Keratinocyte (primary cell): ENCODE results near the gene CARD9. TPM values are rescaled to one million over a fixed set of nuclear protein-coding genes. Genes with fewer than 3 reads are reported as not detected.

ENCODE experiments used
- DNase-seq: peaks from one replicate; pipeline ENCODE4 v3.0.0-alpha.2; 2011; ENCODE audit warnings: low read depth, missing footprints, low spot score
- FAIRE-seq: peaks from 2 replicates; lab custom pipeline; 2011; peaks lifted over from hg19 to GRCh38; lab: Jason Lieb, UNC
- H2AFZ ChIP-seq: 2 replicates; pipeline ENCODE4 v1.6.0; 2012; ENCODE audit warnings: low read length, control low read depth, inconsistent platforms; ENCODE audit not compliant: control insufficient read depth
- H3K27ac ChIP-seq: 2 replicates; pipeline ENCODE4 v1.5.1; 2011; ENCODE audit warnings: low read length; ENCODE audit not compliant: control insufficient read depth, insufficient read depth
- H3K27me3 ChIP-seq: 3 replicates; pipeline ENCODE4 v1.6.0; 2011; ENCODE audit warnings: low read length; ENCODE audit not compliant: control insufficient read depth, insufficient read depth; ENCODE audit errors: extremely low read depth
- H3K36me3 ChIP-seq, 2 experiments: 2 replicates in 1 of 2; 3 replicates in 1 of 2; pipeline ENCODE4 v1.5.1; 2011; ENCODE audit warnings: low read length in 2 of 2, mild to moderate bottlenecking in 1 of 2; ENCODE audit not compliant: control insufficient read depth in 2 of 2, insufficient read depth in 2 of 2; ENCODE audit errors: extremely low read depth in 1 of 2
- H3K4me1 ChIP-seq: 3 replicates; pipeline ENCODE4 v1.5.1; 2011; ENCODE audit warnings: low read length; ENCODE audit not compliant: control insufficient read depth, insufficient read depth; ENCODE audit errors: extremely low read depth
- H3K4me2 ChIP-seq: 3 replicates; pipeline ENCODE4 v1.6.0; 2011; ENCODE audit warnings: low read depth, low read length; ENCODE audit not compliant: control insufficient read depth, insufficient read depth; ENCODE audit errors: extremely low read depth
- H3K4me3 ChIP-seq, 3 experiments: fragments of 200-600 bp in 1 of 3; sonication (generic) in 1 of 3; 2 replicates in 2 of 3; 3 replicates in 1 of 3; pipeline ENCODE4 v1.5.1; 2011 to 2016; ENCODE audit warnings: low read length in 3 of 3, mild to moderate bottlenecking in 3 of 3, control low read depth in 2 of 3, inconsistent platforms in 1 of 3, low read depth in 1 of 3, mixed read lengths in 1 of 3, mixed run types in 1 of 3, moderate library complexity in 1 of 3; ENCODE audit not compliant: control insufficient read depth in 2 of 3, insufficient read depth in 2 of 3; ENCODE audit errors: extremely low read depth in 1 of 3
- H3K79me2 ChIP-seq: 2 replicates; pipeline ENCODE4 v1.6.0; 2012; ENCODE audit warnings: low read length; ENCODE audit not compliant: control insufficient read depth, insufficient read depth
- H3K9ac ChIP-seq: 3 replicates; pipeline ENCODE4 v1.6.0; 2011; ENCODE audit warnings: low read length; ENCODE audit not compliant: control insufficient read depth, insufficient read depth; ENCODE audit errors: extremely low read depth
- H3K9me1 ChIP-seq: 3 replicates; pipeline ENCODE4 v1.6.0; 2011; ENCODE audit warnings: low read length; ENCODE audit not compliant: control insufficient read depth, insufficient read depth; ENCODE audit errors: extremely low read depth
- H3K9me3 ChIP-seq: 2 replicates; pipeline ENCODE4 v1.5.1; 2012; ENCODE audit warnings: low read depth, low read length; ENCODE audit not compliant: control insufficient read depth
- H4K20me1 ChIP-seq: 3 replicates; pipeline ENCODE4 v1.6.0; 2011; ENCODE audit warnings: low read length; ENCODE audit not compliant: control insufficient read depth, insufficient read depth; ENCODE audit errors: extremely low read depth
- EZH2 ChIP-seq: IDR thresholded peaks from one replicate; pipeline ENCODE4 v1.6.1; 2012; ENCODE audit warnings: inconsistent platforms, mild to moderate bottlenecking, low read length, moderate library complexity
- dilution Hi-C: fragments of 300-500 bp; cut with MboI; formaldehyde crosslinking; loops from one replicate; pipeline ENCODE4 v1.7.0; 2020; ENCODE audit warnings: low sequenced_read_pairs; ENCODE audit not compliant: extremely low pct_ligation_motif_present
- polyA plus RNA-seq, 5 experiments: library from polyadenylated mRNA; depleted of rRNA in 3 of 5; stranded (reverse) in 3 of 5; stranded (forward) in 1 of 5; unstranded in 1 of 5; fragments of >200 nt; gene quantifications; 1 replicate in 1 of 5; 2 replicates in 3 of 5; 3 replicates in 1 of 5; pipeline versions ENCODE4 v1.2.1 to v1.2.3, GENCODE V29; 2011 to 2012; ENCODE audit warnings: missing spikeins in 2 of 5, low read depth in 1 of 5, low replicate concordance in 1 of 5
- TF ChIP-seq, protein P1 (sequence below), 3 experiments: IDR thresholded peaks in 1 of 3; conservative IDR thresholded peaks in 1 of 3; optimal IDR thresholded peaks in 1 of 3; 2 replicates in 2 of 3; 3 replicates in 1 of 3; pipeline versions ENCODE3 to v1.5.1; 2011; ENCODE audit warnings: low read length in 3 of 3, mild to moderate bottlenecking in 3 of 3, moderate library complexity in 2 of 3, control low read depth in 1 of 3, inconsistent platforms in 1 of 3; ENCODE audit not compliant: insufficient read depth in 2 of 3; ENCODE audit errors: extremely low read depth in 1 of 3

CARD9 gene
- polyA plus RNA-seq, 1 donor (not counting 4 experiments of a cell fraction or from before 2014, with no cell fraction given), result 0.07 TPM

DNA sequence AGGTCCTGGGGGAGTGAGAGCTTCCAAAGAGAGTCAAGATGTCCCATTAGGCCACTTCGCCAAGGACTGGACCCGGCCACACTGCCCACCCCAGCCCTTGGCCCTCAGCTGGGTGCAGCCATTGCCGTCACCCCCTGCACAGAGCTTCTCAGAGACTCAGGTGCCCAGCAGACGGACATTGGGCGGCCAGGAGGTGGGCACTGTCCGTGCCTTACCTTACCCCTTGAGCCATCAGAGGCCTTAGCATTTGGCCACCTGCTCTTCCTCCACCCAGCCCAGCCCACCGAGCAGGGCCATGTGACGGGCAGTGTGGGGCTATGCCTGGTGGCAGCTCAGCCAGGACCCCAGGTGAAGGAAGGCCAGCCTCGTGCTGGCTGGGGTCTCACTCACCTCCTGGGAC is 6.6 kb downstream of the CARD9 start:
- Histone ChIP-seq H4K20me1 (no peaks in the 10 kb centered on the region), H3K9ac (no peak overlapping the region), H2AFZ (no peak overlapping the region), H3K36me3 (peaks cover 0 to 1% of the 10 kb centered on the region in 2 experiments), H3K27ac (no peak overlapping the region), H3K4me2 (no peak overlapping the region), H3K4me3 (no peak overlapping the region), H3K27me3 (no peaks in the 10 kb centered on the region), H3K4me1 (peaks cover 12% of the 10 kb centered on the region), H3K79me2 (no peaks in the 10 kb centered on the region), H3K9me3 (no peaks in the 10 kb centered on the region), H3K9me1 (no peaks in the 10 kb centered on the region)
- dilution Hi-C loops, result no loop called here
- FAIRE-seq (no peak), DNase-seq (no peak)
- TF ChIP-seq EZH2, result no peak
- TF ChIP-seq, protein P1, sequence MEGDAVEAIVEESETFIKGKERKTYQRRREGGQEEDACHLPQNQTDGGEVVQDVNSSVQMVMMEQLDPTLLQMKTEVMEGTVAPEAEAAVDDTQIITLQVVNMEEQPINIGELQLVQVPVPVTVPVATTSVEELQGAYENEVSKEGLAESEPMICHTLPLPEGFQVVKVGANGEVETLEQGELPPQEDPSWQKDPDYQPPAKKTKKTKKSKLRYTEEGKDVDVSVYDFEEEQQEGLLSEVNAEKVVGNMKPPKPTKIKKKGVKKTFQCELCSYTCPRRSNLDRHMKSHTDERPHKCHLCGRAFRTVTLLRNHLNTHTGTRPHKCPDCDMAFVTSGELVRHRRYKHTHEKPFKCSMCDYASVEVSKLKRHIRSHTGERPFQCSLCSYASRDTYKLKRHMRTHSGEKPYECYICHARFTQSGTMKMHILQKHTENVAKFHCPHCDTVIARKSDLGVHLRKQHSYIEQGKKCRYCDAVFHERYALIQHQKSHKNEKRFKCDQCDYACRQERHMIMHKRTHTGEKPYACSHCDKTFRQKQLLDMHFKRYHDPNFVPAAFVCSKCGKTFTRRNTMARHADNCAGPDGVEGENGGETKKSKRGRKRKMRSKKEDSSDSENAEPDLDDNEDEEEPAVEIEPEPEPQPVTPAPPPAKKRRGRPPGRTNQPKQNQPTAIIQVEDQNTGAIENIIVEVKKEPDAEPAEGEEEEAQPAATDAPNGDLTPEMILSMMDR (optimal IDR thresholded peaks at IDR 0.05 in 1 of 3, IDR thresholded peaks at IDR 0.05 in 1 of 3, conservative IDR thresholded peaks at IDR 0.05 in 1 of 3; ENCODE audit: extremely low read depth in 1 of 3, insufficient read depth in 2 of 3, low read length in 3 of 3), result no peak

DNA sequence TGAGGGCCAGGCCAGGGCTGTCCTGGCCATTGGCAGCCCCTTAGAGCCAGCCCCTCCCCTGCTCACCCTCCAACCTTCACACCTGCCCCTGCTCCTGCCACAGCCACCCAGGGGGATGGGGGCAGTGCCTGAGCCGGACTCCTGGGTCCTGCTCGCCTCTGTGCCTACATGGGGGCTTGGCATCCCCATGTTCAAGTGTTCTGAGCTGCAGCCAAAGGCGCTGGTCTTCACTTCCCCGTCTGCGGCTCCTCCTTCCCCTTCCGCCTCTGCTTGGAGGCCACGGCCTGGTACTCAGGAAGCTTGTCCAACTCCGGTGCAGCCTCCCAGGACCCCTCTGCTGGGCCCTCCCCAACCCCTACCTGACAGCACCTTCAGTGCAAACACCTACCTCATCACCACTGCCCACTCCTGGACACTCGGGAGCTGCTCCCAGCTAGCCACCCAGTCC is 7.7 kb downstream of the CARD9 start:
- Histone ChIP-seq H3K4me3 (no peak overlapping the region), H3K36me3 (peaks cover 0 to 3% of the 10 kb centered on the region in 2 experiments), H3K9me1 (no peaks in the 10 kb centered on the region), H3K9ac (no peak overlapping the region), H4K20me1 (no peaks in the 10 kb centered on the region), H3K27ac (no peak overlapping the region), H3K79me2 (no peaks in the 10 kb centered on the region), H3K27me3 (no peaks in the 10 kb centered on the region), H3K9me3 (no peaks in the 10 kb centered on the region), H3K4me1 (peaks cover 12% of the 10 kb centered on the region), H3K4me2 (no peak overlapping the region), H2AFZ (no peak overlapping the region)
- TF ChIP-seq EZH2, result no peak
- TF ChIP-seq, protein P1 (optimal IDR thresholded peaks at IDR 0.05 in 1 of 3, IDR thresholded peaks at IDR 0.05 in 1 of 3, conservative IDR thresholded peaks at IDR 0.05 in 1 of 3; ENCODE audit: extremely low read depth in 1 of 3, insufficient read depth in 2 of 3, low read length in 3 of 3), result no peak
- DNase-seq (no peak), FAIRE-seq (no peak)
- dilution Hi-C loops, result no loop called here
